ENCODE results near the gene YIF1A.

The YIF1A gene

GRCh38 chr11:66264383-66264782 lies 24.6 kb downstream of the YIF1A start:
- H3K4me3 ChIP-seq (ENCODE audit: low read depth, low read length), result no peak overlapping the region
- DNase-seq (ENCODE audit: low read depth), result no peak
- TF ChIP-seq CTCF (IDR thresholded peaks at IDR 0.05; ENCODE audit: low read depth, low read length, missing control alignments), result no peak

- H3K4me3 ChIP-seq (ENCODE audit: low read depth, low read length), result no peak overlapping the region
- DNase-seq (ENCODE audit: low read depth), result no peak
- TF ChIP-seq CTCF (IDR thresholded peaks at IDR 0.05; ENCODE audit: low read depth, low read length, missing control alignments), result no peak
Measured at GRCh38 chr11:66263785-66264184, 25.2 kb downstream of the YIF1A start.

- no peak for DNase-seq (ENCODE audit: low read depth)
- no peak overlapping the region for H3K4me3 ChIP-seq (ENCODE audit: low read depth, low read length)
- TF ChIP-seq CTCF (IDR thresholded peaks at IDR 0.05; ENCODE audit: low read depth, low read length, missing control alignments), result no peak
Measured at GRCh38 chr11:66263231-66263630, 25.7 kb downstream of the YIF1A start.

GRCh38 chr11:66262696-66263095 lies 26.2 kb downstream of the YIF1A start:
- DNase-seq (ENCODE audit: low read depth), result no peak
- H3K4me3 ChIP-seq (ENCODE audit: low read depth, low read length), result no peak overlapping the region
- TF ChIP-seq CTCF (IDR thresholded peaks at IDR 0.05; ENCODE audit: low read depth, low read length, missing control alignments), result no peak

GRCh38 chr11:66262191-66262590 lies 26.8 kb downstream of the YIF1A start:
- TF ChIP-seq CTCF (IDR thresholded peaks at IDR 0.05; ENCODE audit: low read depth, low read length, missing control alignments), result no peak
- no peak overlapping the region for H3K4me3 ChIP-seq (ENCODE audit: low read depth, low read length)
- DNase-seq (ENCODE audit: low read depth), result no peak

GRCh38 chr11:66261578-66261977 lies 27.4 kb downstream of the YIF1A start:
- no peak for DNase-seq (ENCODE audit: low read depth)
- TF ChIP-seq CTCF (IDR thresholded peaks at IDR 0.05; ENCODE audit: low read depth, low read length, missing control alignments), result no peak
- H3K4me3 ChIP-seq (ENCODE audit: low read depth, low read length), result no peak overlapping the region

GRCh38 chr11:66259956-66260355 lies 29.0 kb downstream of the YIF1A start:
- no peak for DNase-seq (ENCODE audit: low read depth)
- TF ChIP-seq CTCF (IDR thresholded peaks at IDR 0.05; ENCODE audit: low read depth, low read length, missing control alignments), result no peak
- H3K4me3 ChIP-seq (ENCODE audit: low read depth, low read length), result no peak overlapping the region

Data from GM12864 (cell line).